ENCODE data around the gene SOX8. TPM values are rescaled to one million over a fixed set of nuclear protein-coding genes. Genes with fewer than 3 reads are reported as not detected.
"Not testable (repeated sequence)": the region's sequence is repeated elsewhere in the genome, so short reads cannot be mapped to it uniquely, and the experiment has no call there.

SOX8 gene
- total RNA-seq, 1 donor from 2014 or later: 6.7 TPM

GRCh38 chr16:1024138-1024537 lies 42.6 kb downstream of the SOX8 start:
- Mint-ChIP-seq H3K4me1 (ENCODE audit: unreplicated experiment) (peaks cover 5% of the 10 kb centered on the region), H3K4me3 (no peak overlapping the region), H3K9me3 (no peaks in the 10 kb centered on the region), H3K27ac (no peak overlapping the region), H3K27me3 (no peaks in the 10 kb centered on the region), H3K36me3 (no peaks in the 10 kb centered on the region)
- DNase-seq (ENCODE audit: extremely low spot score, unreplicated experiment): no peak
- no peak for TF ChIP-seq CTCF (conservative IDR thresholded peaks at IDR 0.05)

GRCh38 chr16:1025183-1025809 lies 43.7 kb downstream of the SOX8 start:
- not testable (repeated sequence) for H3K36me3 Mint-ChIP-seq; H3K4me1 Mint-ChIP-seq (ENCODE audit: unreplicated experiment); DNase-seq (ENCODE audit: extremely low spot score, unreplicated experiment); H3K9me3 Mint-ChIP-seq; H3K4me3 Mint-ChIP-seq; H3K27me3 Mint-ChIP-seq; H3K27ac Mint-ChIP-seq

GRCh38 chr16:1026057-1026783 lies 44.6 kb downstream of the SOX8 start:
- no peak overlapping the region for H3K27ac Mint-ChIP-seq
- no peak overlapping the region for H3K4me3 Mint-ChIP-seq
- no peak for TF ChIP-seq CTCF (conservative IDR thresholded peaks at IDR 0.05)
- no peaks in the 10 kb centered on the region for H3K27me3 Mint-ChIP-seq
- H3K4me1 Mint-ChIP-seq (ENCODE audit: unreplicated experiment): peaks cover 5% of the 10 kb centered on the region
- H3K36me3 Mint-ChIP-seq: no peaks in the 10 kb centered on the region
- no peak for DNase-seq (ENCODE audit: extremely low spot score, unreplicated experiment)
- no peaks in the 10 kb centered on the region for H3K9me3 Mint-ChIP-seq

GRCh38 chr16:1026784-1027500 lies 45.4 kb downstream of the SOX8 start:
- Mint-ChIP-seq H3K27me3 (no peaks in the 10 kb centered on the region), H3K27ac (no peak overlapping the region), H3K9me3 (no peaks in the 10 kb centered on the region), H3K36me3 (no peaks in the 10 kb centered on the region), H3K4me1 (ENCODE audit: unreplicated experiment) (peaks cover 5% of the 10 kb centered on the region), H3K4me3 (no peak overlapping the region)
- DNase-seq (ENCODE audit: extremely low spot score, unreplicated experiment): no peak
- TF ChIP-seq CTCF (conservative IDR thresholded peaks at IDR 0.05): no peak

- no peak for DNase-seq (ENCODE audit: extremely low spot score, unreplicated experiment)
- no peaks in the 10 kb centered on the region for H3K9me3 Mint-ChIP-seq
- no peaks in the 10 kb centered on the region for H3K27me3 Mint-ChIP-seq
- H3K27ac Mint-ChIP-seq: no peak overlapping the region
- no peak for TF ChIP-seq CTCF (conservative IDR thresholded peaks at IDR 0.05)
- H3K4me3 Mint-ChIP-seq: no peak overlapping the region
- no peaks in the 10 kb centered on the region for H3K36me3 Mint-ChIP-seq
- peaks cover 5% of the 10 kb centered on the region for H3K4me1 Mint-ChIP-seq (ENCODE audit: unreplicated experiment)
These were observed 45.9 kb downstream of the SOX8 start for GRCh38 chr16:1027501-1027815.

- peaks cover 5% of the 10 kb centered on the region for H3K4me1 Mint-ChIP-seq (ENCODE audit: unreplicated experiment)
- DNase-seq (ENCODE audit: extremely low spot score, unreplicated experiment): no peak
- H3K36me3 Mint-ChIP-seq: no peaks in the 10 kb centered on the region
- no peak overlapping the region for H3K27ac Mint-ChIP-seq
- no peaks in the 10 kb centered on the region for H3K27me3 Mint-ChIP-seq
- TF ChIP-seq CTCF (conservative IDR thresholded peaks at IDR 0.05): no peak
- no peaks in the 10 kb centered on the region for H3K9me3 Mint-ChIP-seq
- H3K4me3 Mint-ChIP-seq: no peak overlapping the region
These were observed 46.5 kb downstream of the SOX8 start for GRCh38 chr16:1028056-1028455.
